Loucy (cell line): Measurements from ENCODE around the gene MRAS.

Experiments used
- CTCF ChIP-seq: fragments of 200-600 bp; sonication (generic); conservative IDR thresholded peaks from 2 replicates; pipeline ENCODE4 v1.5.1; 2014; ENCODE audit warnings: mild to moderate bottlenecking, antibody characterized with exemption, low read length
- EZH2phosphoT487 ChIP-seq: fragments of 200-600 bp; IDR thresholded peaks from 2 replicates; pipeline ENCODE4 v1.6.1; 2018; ENCODE audit warnings: antibody characterized with exemption, mild to moderate bottlenecking, moderate library complexity, borderline replicate concordance

GRCh38 chr3:138347960-138348753, at the start of gene MRAS:
- TF ChIP-seq CTCF = no peak
- TF ChIP-seq EZH2phosphoT487 = no peak
